H1 (cell line): ENCODE measurements around the gene COL6A3.

Experiments used
- CTCF ChIP-seq, 3 experiments: IDR thresholded peaks; 1 replicate in 2 of 3; 2 replicates in 1 of 3; pipeline versions ENCODE4 v1.5.1 to v1.6.1; 2011; ENCODE audit warnings: low read length in 3 of 3, mild to moderate bottlenecking in 3 of 3, inconsistent platforms in 2 of 3, low read depth in 1 of 3, moderate library complexity in 1 of 3; ENCODE audit not compliant: insufficient read depth in 1 of 3; ENCODE audit errors: control extremely low read depth in 1 of 3
- POLR2A ChIP-seq, 2 experiments: IDR thresholded peaks; 1 replicate in 1 of 2; 2 replicates in 1 of 2; pipeline ENCODE4 v1.6.1; 2011; ENCODE audit warnings: low read depth in 2 of 2, low read length in 2 of 2, mild to moderate bottlenecking in 2 of 2; ENCODE audit errors: control extremely low read depth in 1 of 2

DNA sequence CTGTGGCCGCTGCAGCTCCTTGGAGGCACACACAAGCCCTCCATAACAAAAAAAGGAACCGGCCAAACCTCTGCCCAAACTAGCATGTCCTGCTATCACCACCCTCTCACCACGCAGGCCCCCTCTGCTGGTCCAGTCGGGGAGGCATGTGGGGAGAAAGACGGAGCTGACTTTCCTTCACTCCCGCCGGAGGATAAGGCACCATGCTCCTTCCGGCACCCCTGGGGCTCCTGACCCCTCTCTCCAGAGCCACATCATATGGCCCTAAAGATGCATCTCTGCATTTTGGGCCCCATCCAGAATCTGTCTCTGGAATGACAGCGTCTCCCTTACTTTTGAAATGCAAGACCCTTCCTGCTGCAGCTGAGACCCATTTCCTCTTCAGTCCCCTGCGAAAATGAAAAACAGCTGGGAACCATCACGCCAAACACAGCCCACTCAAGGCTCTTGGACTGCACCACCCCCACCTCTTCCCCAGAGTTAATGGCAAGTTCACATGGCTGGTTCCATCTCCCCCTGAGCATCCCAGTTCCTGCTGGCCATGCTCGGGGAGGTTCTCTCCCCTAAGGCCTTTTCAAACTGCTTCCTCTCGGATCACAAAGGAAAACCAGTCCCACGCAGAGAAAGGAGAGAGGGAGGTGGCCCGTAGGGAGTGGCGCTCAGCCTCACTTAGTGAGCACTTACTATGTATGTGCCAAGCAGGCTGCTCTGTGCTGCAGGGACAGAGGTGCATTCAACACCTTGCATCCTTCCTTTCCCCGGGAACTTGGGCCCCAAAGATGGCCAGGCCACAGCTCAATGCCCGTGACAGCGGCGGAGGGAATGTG lies 37.9 kb upstream of the COL6A3 start:
- TF ChIP-seq POLR2A (IDR thresholded peaks at IDR 0.05; ENCODE audit: control extremely low read depth in 1 of 2, low read depth in 2 of 2, low read length in 2 of 2) (no peak), CTCF (IDR thresholded peaks at IDR 0.05; ENCODE audit: control extremely low read depth in 1 of 3, insufficient read depth in 1 of 3, low read depth in 1 of 3, low read length in 3 of 3) (peak; percentile 62 to 71 (median 63))
